Breast epithelium (tissue), 4 donors: ENCODE data around the gene ANKRD34C. TPM values are rescaled to one million over a fixed set of nuclear protein-coding genes. Genes with fewer than 3 reads are reported as not detected.

Experiments used
- DNase-seq, 2 donors: peaks; one replicate each; pipeline ENCODE4 v3.0.0-alpha.2; 2019; ENCODE audit warnings: low spot score in 2 of 2
- H3K27ac ChIP-seq, 2 donors: fragments of 200-600 bp; sonication (generic) in 1 of 2; one replicate each; pipeline ENCODE4 v1.5.1; 2016 to 2019; ENCODE audit warnings: mild to moderate bottlenecking in 1 of 2
- H3K27me3 ChIP-seq, 2 donors: fragments of 200-600 bp; sonication (generic) in 1 of 2; one replicate each; pipeline versions ENCODE4 v1.5.1 to v1.6.0; 2017 to 2019; ENCODE audit warnings: control low read depth in 1 of 2, mild to moderate bottlenecking in 1 of 2
- H3K36me3 ChIP-seq: fragments of 200-600 bp; one replicate; pipeline ENCODE4 v1.5.1; 2019
- H3K4me1 ChIP-seq, 2 donors: fragments of 200-600 bp; sonication (generic); one replicate each; pipeline ENCODE4 v1.5.1; 2016 to 2019; ENCODE audit warnings: control low read depth in 1 of 2
- H3K4me3 ChIP-seq, 3 donors: fragments of 200-600 bp; sonication (generic); 1 replicate in 2 of 3; 2 replicates in 1 of 3; pipeline ENCODE4 v1.5.1; 2016 to 2019; ENCODE audit warnings: mild to moderate bottlenecking in 3 of 3, moderate library complexity in 2 of 3
- H3K9me3 ChIP-seq, 2 donors: fragments of 200-600 bp; sonication (generic) in 1 of 2; one replicate each; pipeline ENCODE4 v1.5.1; 2016 to 2019; ENCODE audit warnings: control low read depth in 1 of 2
- POLR2A ChIP-seq: fragments of 450-650 bp; IDR thresholded peaks from one replicate; pipeline ENCODE4 v1.6.1; 2016; ENCODE audit warnings: antibody characterized with exemption, mild to moderate bottlenecking, moderate library complexity
- POLR2AphosphoS5 ChIP-seq, 3 donors: sonication (generic); formaldehyde crosslinking; IDR thresholded peaks; one replicate each; pipeline ENCODE4 v1.6.1; 2017; ENCODE audit warnings: antibody characterized with exemption in 3 of 3
- intact Hi-C: fragments of 100-400 bp; cut with DNase I; formaldehyde crosslinking; loops from one replicate; pipeline ENCODE4 v1.15.1; 2023; ENCODE audit warnings: low total_unique reads
- total RNA-seq, 3 donors: library from RNA; depleted of rRNA; stranded (reverse); fragments of >200 nt; gene quantifications; one replicate each; pipeline ENCODE4 v1.1.0, GENCODE V29; 2016
- TF ChIP-seq, protein P1 (sequence below), 3 donors: fragments of 450-650 bp; IDR thresholded peaks; one replicate each; pipeline ENCODE4 v1.5.1; 2016 to 2017; ENCODE audit warnings: antibody characterized with exemption in 3 of 3, mild to moderate bottlenecking in 3 of 3, moderate library complexity in 3 of 3

ANKRD34C gene
- total RNA-seq = not detected

GRCh38 chr15:79282371-79283251 is at the start of gene ANKRD34C:
ANKRD34C (plus strand) TSS chr15:79282722; CDS start chr15:79293285, 10,563 bp downstream.
- Histone ChIP-seq H3K4me1 (no peaks in the 10 kb centered on the region), H3K4me3 (peak within 1 kb of the TSS in 1 of 3 donors; percentile 19), H3K27me3 (peaks cover 0 to 40% of the 10 kb centered on the region in 2 donors), H3K36me3 (no peaks in the 10 kb centered on the region), H3K9me3 (no peaks in the 10 kb centered on the region), H3K27ac (no peak within 1 kb of the TSS)
- intact Hi-C loops = no loop called here
- DNase-seq = no peak
- TF ChIP-seq, protein P1, sequence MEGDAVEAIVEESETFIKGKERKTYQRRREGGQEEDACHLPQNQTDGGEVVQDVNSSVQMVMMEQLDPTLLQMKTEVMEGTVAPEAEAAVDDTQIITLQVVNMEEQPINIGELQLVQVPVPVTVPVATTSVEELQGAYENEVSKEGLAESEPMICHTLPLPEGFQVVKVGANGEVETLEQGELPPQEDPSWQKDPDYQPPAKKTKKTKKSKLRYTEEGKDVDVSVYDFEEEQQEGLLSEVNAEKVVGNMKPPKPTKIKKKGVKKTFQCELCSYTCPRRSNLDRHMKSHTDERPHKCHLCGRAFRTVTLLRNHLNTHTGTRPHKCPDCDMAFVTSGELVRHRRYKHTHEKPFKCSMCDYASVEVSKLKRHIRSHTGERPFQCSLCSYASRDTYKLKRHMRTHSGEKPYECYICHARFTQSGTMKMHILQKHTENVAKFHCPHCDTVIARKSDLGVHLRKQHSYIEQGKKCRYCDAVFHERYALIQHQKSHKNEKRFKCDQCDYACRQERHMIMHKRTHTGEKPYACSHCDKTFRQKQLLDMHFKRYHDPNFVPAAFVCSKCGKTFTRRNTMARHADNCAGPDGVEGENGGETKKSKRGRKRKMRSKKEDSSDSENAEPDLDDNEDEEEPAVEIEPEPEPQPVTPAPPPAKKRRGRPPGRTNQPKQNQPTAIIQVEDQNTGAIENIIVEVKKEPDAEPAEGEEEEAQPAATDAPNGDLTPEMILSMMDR (IDR thresholded peaks at IDR 0.05) = no peak
- TF ChIP-seq POLR2AphosphoS5 (IDR thresholded peaks at IDR 0.05) (no peak), POLR2A (no peak)

- H3K4me3 ChIP-seq = no peak overlapping the region
- intact Hi-C loops = no loop called here
- TF ChIP-seq POLR2AphosphoS5 (IDR thresholded peaks at IDR 0.05) = no peak
- TF ChIP-seq, protein P1 (IDR thresholded peaks at IDR 0.05) = no peak
- TF ChIP-seq POLR2A = no peak
Measured at GRCh38 chr15:79233236-79233635, 49.3 kb upstream of the ANKRD34C start.

DNA sequence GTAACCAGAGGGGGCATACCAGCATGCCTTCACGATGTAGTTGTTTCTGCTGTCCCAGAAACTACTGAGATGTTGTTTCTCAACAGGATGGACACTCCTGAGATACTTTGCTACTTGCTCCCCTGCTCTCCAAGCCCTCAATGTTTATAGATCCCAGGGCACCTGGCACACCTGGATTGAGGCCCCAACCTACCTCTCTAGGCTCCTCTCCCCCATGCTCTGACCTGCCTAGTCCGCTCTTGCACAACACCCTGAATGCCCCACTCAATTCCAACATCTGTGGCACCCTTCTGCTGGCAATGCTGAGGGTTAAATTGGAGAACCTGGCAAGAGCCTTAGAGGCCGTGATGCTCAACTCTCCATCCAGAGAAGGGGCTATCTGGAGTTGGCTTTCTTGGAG is 42.5 kb upstream of the ANKRD34C start:
- Histone ChIP-seq H3K9me3 (no peaks in the 10 kb centered on the region), H3K36me3 (no peaks in the 10 kb centered on the region), H3K27me3 (peaks cover 0 to 6% of the 10 kb centered on the region in 2 donors), H3K4me3 (no peak overlapping the region), H3K27ac (no peak overlapping the region), H3K4me1 (no peaks in the 10 kb centered on the region)
- intact Hi-C loops = no loop called here
- TF ChIP-seq, protein P1 (IDR thresholded peaks at IDR 0.05) = no peak
- TF ChIP-seq POLR2A (no peak), POLR2AphosphoS5 (IDR thresholded peaks at IDR 0.05) (no peak)
- DNase-seq = no peak

More at GRCh38 chr15:79233236-79233635, 49.3 kb upstream of the ANKRD34C start:
- no peak for DNase-seq
- Histone ChIP-seq H3K9me3 (peaks cover 0 to 21% of the 10 kb centered on the region in 2 donors), H3K4me1 (no peaks in the 10 kb centered on the region), H3K27me3 (peaks cover 0 to 6% of the 10 kb centered on the region in 2 donors), H3K36me3 (no peaks in the 10 kb centered on the region), H3K27ac (no peak overlapping the region)

DNA sequence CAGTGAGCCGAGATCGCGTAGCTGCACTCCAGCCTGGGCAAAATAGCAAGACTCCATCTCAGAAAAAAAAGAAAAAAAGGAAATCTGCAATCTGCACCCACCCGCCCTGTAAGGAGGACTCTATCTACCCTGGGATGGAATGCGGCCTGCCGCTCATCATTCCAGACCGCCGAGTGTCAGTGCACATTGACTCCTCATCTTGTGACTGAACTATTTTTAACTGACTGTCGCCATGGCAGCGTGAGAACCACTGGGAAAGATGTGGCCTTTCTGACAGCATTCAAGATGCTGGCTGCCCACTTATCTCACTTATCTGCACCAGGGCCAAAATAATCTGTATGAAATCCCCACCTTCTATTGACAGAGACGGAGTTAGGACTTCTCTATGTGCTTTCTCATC is 38.8 kb upstream of the ANKRD34C start:
- intact Hi-C loops = no loop called here
- DNase-seq = no peak
- TF ChIP-seq, protein P1 (IDR thresholded peaks at IDR 0.05) = no peak
- TF ChIP-seq POLR2A (no peak), POLR2AphosphoS5 (IDR thresholded peaks at IDR 0.05) (no peak)
- H3K36me3 ChIP-seq = no peaks in the 10 kb centered on the region
- no peak overlapping the region for H3K27ac ChIP-seq
- no peaks in the 10 kb centered on the region for H3K9me3 ChIP-seq
- no peaks in the 10 kb centered on the region for H3K4me1 ChIP-seq
- H3K4me3 ChIP-seq = no peak overlapping the region
- no peaks in the 10 kb centered on the region for H3K27me3 ChIP-seq

DNA sequence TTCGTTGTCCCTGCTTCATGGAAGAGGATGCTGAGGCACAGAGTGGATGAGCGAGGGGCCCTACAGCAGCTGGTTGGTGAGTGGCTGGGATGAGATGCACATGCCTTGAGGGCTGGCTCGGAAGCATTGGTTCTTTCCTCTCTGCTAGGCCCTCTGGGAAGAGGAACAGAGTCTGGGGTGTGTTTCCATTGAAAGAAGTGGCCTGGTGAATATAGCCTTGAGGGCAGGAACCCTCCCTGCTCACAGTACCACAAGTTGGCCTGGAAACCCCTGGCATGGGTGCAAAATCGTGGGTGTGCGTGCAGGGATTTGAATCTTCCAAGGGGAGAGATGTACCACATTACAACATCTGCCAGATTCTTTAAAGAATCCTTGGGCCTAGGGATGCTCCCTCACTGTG is 37.6 kb upstream of the ANKRD34C start:
- TF ChIP-seq POLR2AphosphoS5 (IDR thresholded peaks at IDR 0.05) (no peak), POLR2A (no peak)
- TF ChIP-seq, protein P1 (IDR thresholded peaks at IDR 0.05) = no peak
- intact Hi-C loops = no loop called here
- no peaks in the 10 kb centered on the region for H3K4me1 ChIP-seq
- no peak overlapping the region for H3K27ac ChIP-seq
- no peaks in the 10 kb centered on the region for H3K9me3 ChIP-seq
- no peaks in the 10 kb centered on the region for H3K36me3 ChIP-seq
- no peak overlapping the region for H3K4me3 ChIP-seq
- no peak for DNase-seq
- H3K27me3 ChIP-seq = no peaks in the 10 kb centered on the region
